HEK293 (cell line): ENCODE measurements around the gene KLHL21.

Experiments
- BCL11A ChIP-seq: fragments of 450-650 bp; formaldehyde crosslinking; IDR thresholded peaks from 2 replicates; pipeline ENCODE4 v1.5.1; 2016; ENCODE audit warnings: low read depth, missing biosample characterization, missing genetic modification characterization
- CTCF ChIP-seq: fragments of 450-650 bp; formaldehyde crosslinking; IDR thresholded peaks from 2 replicates; pipeline ENCODE4 v1.5.1; 2016; ENCODE audit warnings: missing biosample characterization, missing genetic modification characterization
- MEIS1 ChIP-seq: sonication (generic); formaldehyde crosslinking; IDR thresholded peaks from 2 replicates; pipeline ENCODE4 v1.8.1; 2022; ENCODE audit warnings: missing genetic modification reagents, mild to moderate bottlenecking, borderline replicate concordance
- MZF1 ChIP-seq: fragments of 450-650 bp; formaldehyde crosslinking; IDR thresholded peaks from 2 replicates; pipeline ENCODE4 v1.5.1; 2017; ENCODE audit warnings: missing biosample characterization, missing genetic modification characterization, borderline replicate concordance
- PRDM1 ChIP-seq: fragments of 450-650 bp; formaldehyde crosslinking; IDR thresholded peaks from 2 replicates; pipeline ENCODE4; 2016; ENCODE audit warnings: missing biosample characterization, missing genetic modification characterization
- REPIN1 ChIP-seq: fragments of 450-650 bp; formaldehyde crosslinking; IDR thresholded peaks from 2 replicates; pipeline ENCODE4 v1.5.1; 2017; ENCODE audit warnings: missing biosample characterization, missing genetic modification characterization, low read depth
- SCRT2 ChIP-seq: fragments of 450-650 bp; formaldehyde crosslinking; IDR thresholded peaks from 2 replicates; pipeline ENCODE4 v1.5.1; 2016; ENCODE audit warnings: missing biosample characterization, missing genetic modification characterization
- WT1 ChIP-seq: fragments of 450-650 bp; formaldehyde crosslinking; IDR thresholded peaks from 2 replicates; pipeline ENCODE4 v1.5.1; 2016; ENCODE audit warnings: missing biosample characterization, missing genetic modification characterization
- YY1 ChIP-seq: fragments of 450-650 bp; formaldehyde crosslinking; IDR thresholded peaks from 2 replicates; pipeline ENCODE4 v1.5.1; 2018; ENCODE audit warnings: missing biosample characterization, missing genetic modification characterization
- ZBTB8A ChIP-seq: fragments of 450-650 bp; formaldehyde crosslinking; IDR thresholded peaks from 2 replicates; pipeline ENCODE4 v1.5.1; 2016; ENCODE audit warnings: missing biosample characterization, missing genetic modification characterization
- ZNF146 ChIP-seq: fragments of 450-650 bp; formaldehyde crosslinking; IDR thresholded peaks from 2 replicates; pipeline ENCODE4 v1.5.1; 2016; ENCODE audit warnings: missing biosample characterization, missing genetic modification characterization
- ZNF169 ChIP-seq: fragments of 450-650 bp; formaldehyde crosslinking; IDR thresholded peaks from 2 replicates; pipeline ENCODE4 v1.5.1; 2016; ENCODE audit warnings: missing biosample characterization, missing genetic modification characterization
- ZNF366 ChIP-seq: fragments of 450-650 bp; formaldehyde crosslinking; conservative IDR thresholded peaks from 2 replicates; pipeline ENCODE4 v1.5.1; 2016; ENCODE audit warnings: missing biosample characterization, missing genetic modification characterization
- ZNF37A ChIP-seq: fragments of 450-650 bp; IDR thresholded peaks from 2 replicates; pipeline ENCODE4 v1.5.1; 2018; ENCODE audit warnings: missing biosample characterization, missing genetic modification characterization
- ZNF394 ChIP-seq: fragments of 450-650 bp; formaldehyde crosslinking; IDR thresholded peaks from 2 replicates; pipeline ENCODE4 v1.5.1; 2016; ENCODE audit warnings: missing biosample characterization, missing genetic modification characterization, mild to moderate bottlenecking, moderate library complexity, borderline replicate concordance
- ZNF426 ChIP-seq: fragments of 450-650 bp; formaldehyde crosslinking; IDR thresholded peaks from 2 replicates; pipeline ENCODE4 v1.5.1; 2017; ENCODE audit warnings: missing biosample characterization, missing genetic modification characterization, mild to moderate bottlenecking, inconsistent platforms, moderate library complexity
- ZNF433 ChIP-seq: fragments of 450-650 bp; formaldehyde crosslinking; IDR thresholded peaks from 2 replicates; pipeline ENCODE4 v1.5.1; 2016; ENCODE audit warnings: missing biosample characterization, missing genetic modification characterization, low read depth
- ZNF544 ChIP-seq: fragments of 450-650 bp; formaldehyde crosslinking; IDR thresholded peaks from 2 replicates; pipeline ENCODE4 v1.5.0; 2017; ENCODE audit warnings: missing biosample characterization, missing genetic modification characterization
- ZNF549 ChIP-seq: fragments of 450-650 bp; IDR thresholded peaks from 2 replicates; pipeline ENCODE4 v1.5.1; 2018; ENCODE audit warnings: missing biosample characterization, missing genetic modification characterization, mild to moderate bottlenecking, inconsistent platforms, moderate library complexity
- ZNF555 ChIP-seq: fragments of 450-650 bp; formaldehyde crosslinking; conservative IDR thresholded peaks from 2 replicates; pipeline ENCODE4 v1.5.1; 2017; ENCODE audit warnings: missing biosample characterization, mild to moderate bottlenecking, missing genetic modification characterization, inconsistent platforms
- ZNF560 ChIP-seq: fragments of 450-650 bp; formaldehyde crosslinking; IDR thresholded peaks from 2 replicates; pipeline ENCODE4 v1.5.1; 2017; ENCODE audit warnings: missing biosample characterization, missing genetic modification characterization, borderline replicate concordance
- ZNF654 ChIP-seq: fragments of 450-650 bp; formaldehyde crosslinking; IDR thresholded peaks from 2 replicates; pipeline ENCODE4 v1.5.1; 2016; ENCODE audit warnings: low read depth, missing biosample characterization, missing genetic modification characterization
- ZNF658 ChIP-seq: fragments of 450-650 bp; formaldehyde crosslinking; IDR thresholded peaks from 2 replicates; pipeline ENCODE4; 2016; ENCODE audit warnings: missing biosample characterization, missing genetic modification characterization
- ZNF677 ChIP-seq: fragments of 450-650 bp; IDR thresholded peaks from 2 replicates; pipeline ENCODE4 v1.5.0; 2018; ENCODE audit warnings: missing biosample characterization, mild to moderate bottlenecking, missing genetic modification characterization, moderate library complexity
- ZNF792 ChIP-seq: fragments of 450-650 bp; formaldehyde crosslinking; IDR thresholded peaks from 2 replicates; pipeline ENCODE4 v1.5.1; 2016; ENCODE audit warnings: missing biosample characterization, missing genetic modification characterization
- ZNF837 ChIP-seq: fragments of 450-650 bp; formaldehyde crosslinking; IDR thresholded peaks from 2 replicates; pipeline ENCODE4 v1.5.1; 2016; ENCODE audit warnings: missing biosample characterization, missing genetic modification characterization
- ZNF843 ChIP-seq: fragments of 450-650 bp; formaldehyde crosslinking; IDR thresholded peaks from 2 replicates; pipeline ENCODE4 v1.5.1; 2016; ENCODE audit warnings: missing biosample characterization, missing genetic modification characterization
- TF ChIP-seq, protein P1 (sequence below): fragments of 450-650 bp; formaldehyde crosslinking; IDR thresholded peaks from 2 replicates; pipeline ENCODE4 v1.5.1; 2016; ENCODE audit warnings: missing biosample characterization, missing genetic modification characterization
- TF ChIP-seq, protein P2 (sequence below): fragments of 450-650 bp; formaldehyde crosslinking; IDR thresholded peaks from 2 replicates; pipeline ENCODE4 v1.5.1; 2017; ENCODE audit warnings: missing biosample characterization, missing genetic modification characterization
- TF ChIP-seq, protein P3 (sequence below): fragments of 450-650 bp; formaldehyde crosslinking; IDR thresholded peaks from 2 replicates; pipeline ENCODE4 v1.5.1; 2016; ENCODE audit warnings: missing biosample characterization, missing genetic modification characterization
- TF ChIP-seq, protein P4 (sequence below): fragments of 450-650 bp; formaldehyde crosslinking; IDR thresholded peaks from 2 replicates; pipeline ENCODE4 v1.5.1; 2016; ENCODE audit warnings: missing biosample characterization, missing genetic modification characterization
- TF ChIP-seq, protein P5 (sequence below): fragments of 450-650 bp; IDR thresholded peaks from 2 replicates; pipeline ENCODE4 v1.5.1; 2018; ENCODE audit warnings: missing biosample characterization, mild to moderate bottlenecking, missing genetic modification characterization

Gene KLHL21

DNA sequence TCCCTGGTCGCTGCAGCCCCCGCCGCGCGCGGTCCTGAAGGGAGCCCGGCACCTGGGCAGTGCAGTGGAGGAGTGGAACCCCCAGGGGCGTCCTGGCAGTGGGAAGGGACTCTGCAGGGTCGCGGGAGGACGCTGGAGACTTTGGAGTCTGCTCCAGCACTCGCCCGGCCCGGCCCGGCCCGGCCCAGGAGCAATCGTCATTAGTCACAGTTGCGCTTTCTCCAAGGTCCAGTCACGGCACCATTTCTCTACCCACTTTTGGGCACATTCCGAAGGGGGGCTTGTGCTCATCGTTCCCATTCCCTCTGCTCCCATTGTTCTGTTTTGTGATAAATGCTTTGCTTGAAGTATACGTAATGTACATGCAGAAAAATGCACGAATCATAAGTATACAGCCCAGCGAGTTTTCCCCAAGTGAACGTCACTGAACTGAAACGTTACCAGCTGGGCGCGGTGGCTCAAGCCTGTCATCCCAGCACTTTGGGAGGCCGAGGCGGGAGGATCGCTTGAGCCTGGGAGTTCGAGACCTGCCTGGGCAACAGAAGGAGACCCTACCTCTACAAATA lies 23.0 kb upstream of the KLHL21 start (continued):
- TF ChIP-seq BCL11A (tag by site-specific recombination) (no peak), REPIN1 (no peak), YY1 (tag by site-specific recombination) (no peak), PRDM1 (tag by site-specific recombination) (no peak), SCRT2 (tag by site-specific recombination) (no peak), ZNF549 (tag by site-specific recombination) (no peak), ZNF366 (tag by site-specific recombination) (no peak), ZBTB8A (tag by site-specific recombination) (peak; percentile 32), ZNF544 (no peak), ZNF654 (tag by site-specific recombination) (no peak), ZNF837 (tag by site-specific recombination) (no peak), ZNF169 (tag by site-specific recombination) (no peak), ZNF677 (no peak), ZNF555 (no peak), ZNF37A (tag by site-specific recombination) (no peak), ZNF658 (no peak), MZF1 (tag by site-specific recombination) (no peak), ZNF146 (tag by site-specific recombination) (no peak), WT1 (no peak), ZNF433 (tag by site-specific recombination) (no peak), ZNF560 (tag by site-specific recombination) (no peak), ZNF426 (tag by site-specific recombination) (no peak), ZNF843 (no peak), ZNF394 (tag by site-specific recombination) (no peak), ZNF792 (tag by site-specific recombination) (no peak), CTCF (tag by site-specific recombination) (peak; percentile 12; the same call in 1 of the 2 replicates), MEIS1 (CRISPR knock-in tag) (no peak)
- TF ChIP-seq, protein P1, sequence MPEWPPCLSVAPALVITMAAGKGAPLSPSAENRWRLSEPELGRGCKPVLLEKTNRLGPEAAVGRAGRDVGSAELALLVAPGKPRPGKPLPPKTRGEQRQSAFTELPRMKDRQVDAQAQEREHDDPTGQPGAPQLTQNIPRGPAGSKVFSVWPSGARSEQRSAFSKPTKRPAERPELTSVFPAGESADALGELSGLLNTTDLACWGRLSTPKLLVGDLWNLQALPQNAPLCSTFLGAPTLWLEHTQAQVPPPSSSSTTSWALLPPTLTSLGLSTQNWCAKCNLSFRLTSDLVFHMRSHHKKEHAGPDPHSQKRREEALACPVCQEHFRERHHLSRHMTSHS (tag by site-specific recombination), result no peak
- TF ChIP-seq, protein P2, sequence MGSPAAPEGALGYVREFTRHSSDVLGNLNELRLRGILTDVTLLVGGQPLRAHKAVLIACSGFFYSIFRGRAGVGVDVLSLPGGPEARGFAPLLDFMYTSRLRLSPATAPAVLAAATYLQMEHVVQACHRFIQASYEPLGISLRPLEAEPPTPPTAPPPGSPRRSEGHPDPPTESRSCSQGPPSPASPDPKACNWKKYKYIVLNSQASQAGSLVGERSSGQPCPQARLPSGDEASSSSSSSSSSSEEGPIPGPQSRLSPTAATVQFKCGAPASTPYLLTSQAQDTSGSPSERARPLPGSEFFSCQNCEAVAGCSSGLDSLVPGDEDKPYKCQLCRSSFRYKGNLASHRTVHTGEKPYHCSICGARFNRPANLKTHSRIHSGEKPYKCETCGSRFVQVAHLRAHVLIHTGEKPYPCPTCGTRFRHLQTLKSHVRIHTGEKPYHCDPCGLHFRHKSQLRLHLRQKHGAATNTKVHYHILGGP, result no peak
- TF ChIP-seq, protein P3, sequence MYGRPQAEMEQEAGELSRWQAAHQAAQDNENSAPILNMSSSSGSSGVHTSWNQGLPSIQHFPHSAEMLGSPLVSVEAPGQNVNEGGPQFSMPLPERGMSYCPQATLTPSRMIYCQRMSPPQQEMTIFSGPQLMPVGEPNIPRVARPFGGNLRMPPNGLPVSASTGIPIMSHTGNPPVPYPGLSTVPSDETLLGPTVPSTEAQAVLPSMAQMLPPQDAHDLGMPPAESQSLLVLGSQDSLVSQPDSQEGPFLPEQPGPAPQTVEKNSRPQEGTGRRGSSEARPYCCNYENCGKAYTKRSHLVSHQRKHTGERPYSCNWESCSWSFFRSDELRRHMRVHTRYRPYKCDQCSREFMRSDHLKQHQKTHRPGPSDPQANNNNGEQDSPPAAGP (tag by site-specific recombination), result peak; percentile 46; the same call in 1 of the 2 replicates
- TF ChIP-seq, protein P4, sequence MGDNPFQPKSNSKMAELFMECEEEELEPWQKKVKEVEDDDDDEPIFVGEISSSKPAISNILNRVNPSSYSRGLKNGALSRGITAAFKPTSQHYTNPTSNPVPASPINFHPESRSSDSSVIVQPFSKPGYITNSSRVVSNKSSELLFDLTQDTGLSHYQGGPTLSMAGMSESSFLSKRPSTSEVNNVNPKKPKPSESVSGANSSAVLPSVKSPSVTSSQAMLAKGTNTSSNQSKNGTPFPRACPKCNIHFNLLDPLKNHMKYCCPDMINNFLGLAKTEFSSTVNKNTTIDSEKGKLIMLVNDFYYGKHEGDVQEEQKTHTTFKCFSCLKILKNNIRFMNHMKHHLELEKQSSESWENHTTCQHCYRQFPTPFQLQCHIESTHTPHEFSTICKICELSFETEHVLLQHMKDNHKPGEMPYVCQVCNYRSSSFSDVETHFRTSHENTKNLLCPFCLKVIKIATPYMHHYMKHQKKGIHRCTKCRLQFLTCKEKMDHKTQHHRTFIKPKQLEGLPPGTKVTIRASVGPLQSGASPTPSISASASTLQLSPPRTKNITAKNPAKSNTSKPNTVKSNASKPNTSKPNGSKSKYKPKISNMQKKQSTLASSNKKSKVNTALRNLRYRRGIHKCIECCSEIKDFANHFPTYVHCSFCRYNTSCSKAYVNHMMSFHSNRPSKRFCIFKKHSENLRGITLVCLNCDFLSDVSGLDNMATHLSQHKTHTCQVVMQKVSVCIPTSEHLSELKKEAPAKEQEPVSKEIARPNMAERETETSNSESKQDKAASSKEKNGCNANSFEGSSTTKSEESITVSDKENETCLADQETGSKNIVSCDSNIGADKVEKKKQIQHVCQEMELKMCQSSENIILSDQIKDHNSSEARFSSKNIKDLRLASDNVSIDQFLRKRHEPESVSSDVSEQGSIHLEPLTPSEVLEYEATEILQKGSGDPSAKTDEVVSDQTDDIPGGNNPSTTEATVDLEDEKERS (tag by site-specific recombination), result no peak
- TF ChIP-seq, protein P5, sequence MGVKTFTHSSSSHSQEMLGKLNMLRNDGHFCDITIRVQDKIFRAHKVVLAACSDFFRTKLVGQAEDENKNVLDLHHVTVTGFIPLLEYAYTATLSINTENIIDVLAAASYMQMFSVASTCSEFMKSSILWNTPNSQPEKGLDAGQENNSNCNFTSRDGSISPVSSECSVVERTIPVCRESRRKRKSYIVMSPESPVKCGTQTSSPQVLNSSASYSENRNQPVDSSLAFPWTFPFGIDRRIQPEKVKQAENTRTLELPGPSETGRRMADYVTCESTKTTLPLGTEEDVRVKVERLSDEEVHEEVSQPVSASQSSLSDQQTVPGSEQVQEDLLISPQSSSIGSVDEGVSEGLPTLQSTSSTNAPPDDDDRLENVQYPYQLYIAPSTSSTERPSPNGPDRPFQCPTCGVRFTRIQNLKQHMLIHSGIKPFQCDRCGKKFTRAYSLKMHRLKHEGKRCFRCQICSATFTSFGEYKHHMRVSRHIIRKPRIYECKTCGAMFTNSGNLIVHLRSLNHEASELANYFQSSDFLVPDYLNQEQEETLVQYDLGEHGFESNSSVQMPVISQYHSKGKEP (tag by site-specific recombination), result no peak
